NCI-H82 (cell line): ENCODE data around the gene SASH1.
"Not testable (repeated sequence)": the region's sequence is repeated elsewhere in the genome, so short reads cannot be mapped to it uniquely, and the experiment has no call there.

Experiments used
- DNase-seq: peaks from one replicate; lab custom pipeline; 2025; lab: John Stamatoyannopoulos, UW

Gene SASH1

DNA sequence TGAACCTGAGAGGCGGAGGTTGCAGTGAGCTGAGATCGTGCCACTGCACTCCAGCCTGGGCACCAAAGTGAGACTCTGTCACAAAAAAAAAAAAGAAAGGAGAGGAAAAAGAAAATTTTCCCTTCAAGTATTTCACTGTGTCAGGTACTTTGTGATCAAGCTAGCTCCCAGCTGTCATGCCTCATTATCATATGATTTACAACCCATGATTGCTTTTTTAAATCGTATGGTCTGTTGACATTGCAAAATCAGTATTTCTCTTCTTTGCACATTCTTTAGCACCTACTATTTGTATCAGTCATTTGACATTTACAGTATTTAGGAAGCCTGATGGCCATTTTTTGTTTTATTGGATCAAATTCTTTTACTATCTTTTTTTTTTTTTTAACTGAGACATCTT lies 22.4 kb downstream of the SASH1 start:
- no peak for DNase-seq

DNA sequence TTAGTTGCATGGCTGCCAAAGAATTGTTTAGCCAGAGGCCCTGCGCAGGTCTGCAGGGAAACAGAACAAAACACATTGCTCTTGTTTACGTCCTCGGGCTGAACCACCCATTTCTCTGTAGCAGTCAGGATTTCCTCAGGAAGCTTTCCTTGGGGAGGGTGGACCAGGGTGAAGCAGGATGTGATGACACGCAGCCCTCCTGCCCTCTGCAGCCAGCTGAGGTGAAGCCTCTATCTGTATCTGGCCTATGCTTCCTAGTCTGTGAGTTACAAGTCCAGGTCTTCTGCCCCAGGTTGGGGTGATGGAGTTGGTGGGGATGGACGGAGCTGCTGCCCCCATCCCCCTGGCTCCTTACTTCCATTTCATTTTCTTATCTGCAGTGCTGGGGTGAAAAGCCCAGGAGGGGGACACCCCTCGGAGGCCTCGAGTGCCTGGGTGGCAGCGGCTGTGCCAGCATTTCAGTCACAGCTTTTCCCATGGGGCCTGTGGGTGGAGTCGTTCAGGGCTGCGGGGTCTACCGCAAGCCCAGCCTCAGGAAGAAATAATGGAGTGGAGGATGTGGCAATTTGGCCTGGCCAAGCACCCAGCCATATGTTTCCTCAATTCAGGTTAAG lies 24.9 kb downstream of the SASH1 start:
- no peak for DNase-seq

DNA sequence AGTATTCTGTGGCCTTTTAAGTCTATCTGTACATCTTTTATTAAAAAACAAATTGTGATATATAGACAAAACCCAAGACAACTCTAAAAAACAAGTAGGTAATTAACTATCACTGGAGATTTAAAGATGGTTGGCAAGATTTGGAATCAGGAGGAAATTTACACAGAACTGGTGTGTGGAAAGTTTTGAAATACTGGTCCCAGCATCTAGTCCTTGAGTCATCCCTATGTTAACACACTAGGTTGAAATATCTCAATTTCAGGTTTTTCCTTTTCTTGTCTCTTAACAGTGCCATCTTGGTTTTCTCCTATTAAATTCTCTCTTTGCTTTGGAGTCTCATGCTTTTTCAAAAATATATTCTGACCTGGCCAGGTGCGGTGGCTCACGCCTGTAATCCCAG lies 27.5 kb downstream of the SASH1 start:
- DNase-seq: no peak

DNA sequence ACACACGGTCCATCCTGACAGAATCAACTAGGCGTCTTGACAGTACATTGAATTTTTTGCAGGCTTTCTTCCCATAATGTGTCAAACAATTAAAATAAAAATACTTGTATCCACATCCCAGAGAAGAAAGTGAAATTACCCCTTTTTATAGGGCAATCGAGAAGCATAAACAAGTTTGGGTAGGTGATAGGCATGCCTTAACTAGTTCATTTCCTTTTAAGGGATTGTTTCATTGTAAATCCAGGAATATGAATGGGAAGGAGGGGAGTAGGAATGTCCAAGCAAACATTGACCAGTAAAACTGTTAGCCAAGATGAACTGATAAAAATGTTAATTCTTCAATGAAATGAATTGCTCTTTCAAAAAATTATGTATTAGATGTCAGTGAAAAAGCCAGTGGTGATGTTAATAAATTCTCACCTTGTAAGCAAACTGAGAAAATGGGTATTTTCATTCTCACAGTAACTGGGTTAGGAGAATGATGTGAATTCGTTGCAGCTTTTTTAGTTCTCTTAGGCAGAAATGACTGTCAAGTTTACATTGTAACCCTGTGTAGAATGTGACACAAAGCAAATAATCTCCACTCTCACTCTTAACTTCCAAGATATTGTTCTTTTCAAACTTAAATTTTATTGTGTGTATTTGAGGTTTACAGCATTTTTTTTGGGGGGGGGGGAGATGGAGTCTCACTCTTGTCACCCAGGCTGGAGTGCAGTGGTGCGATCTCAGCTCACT lies 31.6 kb downstream of the SASH1 start:
- DNase-seq: no peak

DNA sequence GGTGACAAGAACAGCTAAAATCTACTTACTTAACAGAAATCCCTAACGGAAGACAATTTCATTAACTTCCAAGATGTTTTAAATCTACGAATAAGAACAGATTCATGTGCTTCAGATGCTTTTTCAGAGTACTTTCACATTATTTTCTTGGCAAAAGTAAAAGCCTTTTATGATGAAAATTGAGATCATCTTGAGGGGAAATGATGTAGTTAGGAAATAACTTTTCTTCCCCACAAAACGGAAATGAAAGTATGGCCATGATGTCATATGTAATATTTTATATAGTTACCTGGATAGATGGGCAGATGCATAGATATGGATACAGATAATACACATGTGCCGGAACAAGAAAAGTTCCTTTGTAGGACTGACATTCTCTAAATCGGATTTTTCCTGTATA lies 32.8 kb downstream of the SASH1 start:
- DNase-seq: no peak

DNA sequence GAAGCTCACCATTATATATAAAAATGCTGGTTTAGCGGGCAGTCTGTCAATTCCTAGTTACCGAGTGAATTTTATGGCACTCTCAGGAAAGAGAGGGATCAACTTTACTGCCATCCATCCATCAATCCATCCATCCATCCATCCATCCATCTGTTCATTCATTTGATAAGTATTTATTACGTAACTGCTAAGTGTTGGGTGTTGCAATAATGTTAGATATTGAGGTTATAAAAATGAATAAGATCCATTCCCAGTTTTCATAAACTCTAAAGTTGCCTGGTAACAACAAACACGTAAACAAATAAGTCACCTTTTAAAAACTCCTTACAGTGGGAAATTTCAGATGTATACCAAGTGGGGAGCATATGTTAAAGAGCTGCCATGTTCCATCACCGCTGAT lies 36.8 kb downstream of the SASH1 start:
- peak; percentile 57 for DNase-seq

DNA sequence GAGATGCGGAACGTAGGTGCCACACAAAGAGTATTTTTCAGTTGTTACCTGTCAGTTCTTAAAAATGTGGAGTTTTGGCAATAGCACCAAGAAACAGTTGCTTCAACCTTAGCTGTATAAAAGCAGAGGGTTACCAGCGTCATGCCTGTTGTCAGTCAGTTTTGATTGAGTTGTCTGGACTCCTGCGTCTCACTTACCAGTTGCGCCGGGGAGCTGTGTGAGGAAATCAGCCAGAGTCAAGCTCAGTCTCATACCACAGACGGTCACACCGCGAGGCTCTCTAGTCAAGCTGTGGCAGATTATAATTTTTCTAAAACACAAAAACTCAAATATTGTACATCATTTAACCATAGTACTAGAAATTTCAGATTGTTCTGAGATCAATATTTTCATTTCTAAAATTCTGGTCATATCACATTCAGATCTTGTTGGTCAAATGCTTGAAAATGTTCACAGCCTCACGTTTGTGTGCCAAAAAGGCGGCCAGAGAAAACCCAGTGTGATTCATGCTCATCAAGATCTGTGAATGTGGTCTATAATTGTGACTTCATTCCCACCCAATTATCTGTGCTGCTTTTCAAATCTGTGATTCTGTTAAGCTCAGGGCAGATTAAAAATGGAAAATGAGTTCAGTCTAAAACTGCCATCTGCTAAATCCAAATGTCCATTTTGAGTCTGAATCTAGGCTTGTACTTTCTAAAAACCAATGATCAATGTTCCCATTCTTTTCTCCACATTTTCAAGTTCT lies 37.5 kb downstream of the SASH1 start:
- peak; percentile 76 for DNase-seq

DNA sequence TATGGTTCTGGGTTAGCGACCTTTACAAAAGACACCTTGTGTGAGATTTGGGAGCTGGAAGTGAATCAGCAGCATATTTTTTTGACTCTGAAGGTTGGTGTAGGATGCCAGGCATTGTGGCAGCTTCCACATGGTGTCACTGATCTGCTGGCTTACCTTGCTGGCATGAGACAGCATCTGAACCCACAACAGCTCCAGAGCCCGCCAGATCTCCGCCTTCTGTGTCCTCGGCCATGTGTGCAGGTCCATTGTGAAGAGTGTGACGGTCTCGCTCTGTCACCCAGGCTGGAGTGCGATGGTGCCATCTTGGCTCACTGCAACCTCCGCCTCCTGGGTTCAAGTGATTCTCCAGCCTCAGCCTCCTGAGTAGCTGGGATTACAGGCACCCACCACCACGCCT lies 39.4 kb downstream of the SASH1 start:
- not testable (repeated sequence) for DNase-seq

DNA sequence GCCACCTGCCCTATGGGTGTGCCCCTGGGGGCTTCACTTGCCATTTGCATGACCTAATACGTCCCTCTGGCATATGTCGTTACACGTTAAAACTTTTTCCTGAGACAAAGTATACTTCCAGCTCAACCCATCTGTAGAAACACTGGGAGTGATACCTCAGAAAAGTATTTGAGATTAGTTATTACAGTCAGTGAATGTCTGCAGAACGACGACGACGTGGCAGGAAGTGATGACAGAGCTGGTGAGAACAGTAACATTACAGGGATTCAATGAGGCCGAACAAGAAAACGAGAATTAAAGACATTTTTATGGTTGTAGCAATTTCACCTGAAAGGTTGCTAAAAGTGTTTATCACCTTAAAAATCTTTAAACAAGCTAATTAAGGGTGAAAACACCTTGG lies 40.2 kb downstream of the SASH1 start:
- DNase-seq: no peak

DNA sequence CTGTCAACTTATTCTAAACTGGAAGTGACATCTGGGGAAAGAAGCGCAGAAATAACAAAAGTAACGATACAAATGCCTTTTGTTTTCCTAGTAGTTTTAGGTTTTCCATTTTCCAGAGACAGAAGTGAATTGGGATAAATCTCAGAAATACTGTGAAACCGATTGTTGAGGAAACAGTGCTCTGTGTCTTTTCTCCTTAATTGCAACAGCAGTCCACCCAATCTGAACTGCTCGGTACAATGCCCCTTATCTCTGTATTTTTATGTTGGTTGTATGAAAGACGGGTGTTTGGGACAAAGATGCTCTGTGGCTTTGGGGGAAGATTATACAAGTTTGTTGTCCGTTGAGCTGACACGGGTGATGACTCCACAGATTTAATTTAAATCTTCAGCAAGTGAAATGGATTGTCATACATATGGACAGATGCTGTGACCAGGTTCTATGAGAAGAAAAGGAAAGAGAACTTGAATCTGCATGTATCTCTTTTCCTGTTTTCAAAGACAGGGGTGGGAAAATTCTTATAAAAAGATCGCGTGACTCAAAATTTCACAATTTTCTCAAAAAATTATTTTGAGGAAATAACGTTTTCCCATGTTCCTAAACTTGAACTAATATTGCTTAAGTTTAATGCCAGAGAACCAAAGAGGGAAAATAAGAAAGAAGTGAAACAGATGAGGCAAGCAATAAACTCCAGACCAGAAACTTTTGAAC lies 41.2 kb downstream of the SASH1 start:
- DNase-seq: no peak

DNA sequence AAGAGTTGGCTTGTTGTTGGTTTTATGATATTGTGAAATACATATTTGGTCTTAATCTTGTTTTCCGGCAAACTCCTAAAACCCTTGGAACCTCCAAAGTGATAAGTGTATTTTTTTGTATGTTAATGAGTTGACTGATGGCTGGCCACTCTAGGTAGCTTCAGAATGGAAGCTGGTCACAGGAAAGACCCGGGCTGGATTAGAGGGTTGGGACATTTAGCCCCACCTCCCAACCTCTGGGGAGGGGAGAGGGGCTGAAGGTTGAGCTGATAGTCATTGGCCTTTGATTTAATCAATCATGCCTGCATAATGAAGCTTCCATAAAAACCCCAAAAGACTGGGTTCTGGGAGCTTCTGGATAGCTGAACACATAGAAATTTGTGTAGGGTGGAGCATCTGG lies 42.7 kb downstream of the SASH1 start:
- DNase-seq: no peak

DNA sequence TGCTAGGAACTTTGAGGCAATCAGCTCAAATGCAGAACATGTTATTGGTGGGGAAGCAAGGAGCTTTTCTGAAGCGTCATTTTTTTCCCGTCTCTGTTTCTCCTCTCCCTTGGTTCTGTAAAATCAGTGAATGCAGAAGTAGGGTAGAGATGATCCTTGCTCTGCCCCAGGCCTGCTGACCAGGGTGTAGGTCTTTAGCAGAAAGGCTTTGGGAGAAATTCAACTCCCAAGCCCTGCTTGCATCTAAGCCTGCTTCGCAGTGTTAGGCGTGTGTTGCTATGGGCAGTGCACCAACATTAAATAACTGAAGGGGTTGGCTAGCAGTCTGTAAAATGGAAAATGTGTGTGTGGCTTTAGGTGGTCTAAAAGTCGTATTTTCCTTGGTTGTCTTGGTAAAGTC lies 45.9 kb downstream of the SASH1 start:
- no peak for DNase-seq

DNA sequence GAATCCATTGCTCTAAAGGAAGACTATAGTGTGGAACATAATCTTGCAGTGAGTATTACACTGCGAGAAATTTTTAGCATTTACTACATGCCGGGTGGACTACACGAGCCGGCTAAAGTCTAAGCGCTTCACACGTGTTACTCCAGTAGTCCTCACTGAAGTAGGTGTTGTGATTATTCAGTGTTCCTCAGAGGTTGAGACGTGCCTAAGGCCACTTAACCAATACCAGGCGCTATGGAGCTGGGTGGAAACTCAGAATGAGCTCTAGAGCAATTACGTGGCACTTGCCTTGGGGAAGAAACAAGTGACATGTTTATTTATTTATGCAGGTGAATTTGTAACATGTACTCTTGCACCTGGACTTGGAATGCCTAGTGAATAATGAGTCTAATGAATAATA lies 46.4 kb downstream of the SASH1 start:
- no peak for DNase-seq

DNA sequence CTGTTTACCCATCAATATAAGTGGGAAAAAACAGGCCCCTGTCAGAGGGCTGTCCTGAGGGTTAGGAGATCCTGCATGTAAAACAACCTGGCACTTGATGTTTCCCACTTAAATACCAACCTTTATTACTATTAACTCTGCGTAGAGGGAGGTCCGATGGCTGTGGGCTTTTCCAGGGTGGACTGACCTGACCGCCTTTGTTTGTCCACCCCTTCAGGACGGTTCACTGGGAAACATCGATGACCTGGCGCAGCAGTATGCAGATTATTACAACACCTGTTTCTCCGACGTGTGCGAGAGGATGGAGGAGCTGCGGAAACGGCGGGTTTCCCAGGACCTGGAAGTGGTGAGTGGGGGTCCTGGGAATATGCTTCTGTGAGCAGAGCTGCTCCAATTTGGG lies 47.3 kb downstream of the SASH1 start:
- DNase-seq: no peak

DNA sequence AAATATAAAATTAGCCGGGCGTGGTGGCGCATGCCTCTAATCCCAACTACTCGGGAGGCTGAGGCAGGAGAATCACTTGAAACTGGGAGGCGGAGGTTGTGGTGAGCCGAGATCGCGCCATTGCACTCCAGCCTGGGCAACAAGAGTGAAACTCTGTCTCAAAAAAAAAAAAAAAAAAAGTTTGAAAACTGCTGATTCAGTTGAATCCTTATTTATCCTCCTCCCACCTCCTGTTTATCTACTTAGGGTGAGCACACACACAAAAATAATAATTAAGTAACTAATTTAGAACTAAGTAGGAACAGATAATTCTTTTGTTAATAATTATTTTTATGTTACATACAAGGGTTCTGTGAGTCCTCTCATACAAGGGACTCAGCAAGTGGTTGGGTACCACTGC lies 49.5 kb downstream of the SASH1 start:
- DNase-seq: not testable (repeated sequence)

DNA sequence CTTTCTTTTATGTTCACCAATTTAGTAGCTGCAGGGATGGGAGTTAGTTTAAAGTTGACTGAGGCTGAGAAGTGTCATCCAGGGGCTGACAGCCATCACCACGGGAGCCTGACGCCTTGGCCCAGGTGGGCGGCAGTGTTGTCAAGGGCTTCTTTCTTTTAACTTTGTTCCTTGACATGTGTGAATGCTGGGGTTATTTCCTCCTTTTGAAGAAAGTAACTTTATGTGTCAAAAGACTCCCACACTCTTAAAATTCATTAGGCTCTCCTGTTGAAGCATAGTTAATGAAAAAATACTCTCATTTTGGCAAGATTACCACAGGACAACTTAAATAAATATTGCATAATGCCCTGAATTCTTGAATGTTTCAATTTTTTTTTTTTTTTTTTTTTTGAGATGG lies 50.0 kb downstream of the SASH1 start:
- DNase-seq: no peak

DNA sequence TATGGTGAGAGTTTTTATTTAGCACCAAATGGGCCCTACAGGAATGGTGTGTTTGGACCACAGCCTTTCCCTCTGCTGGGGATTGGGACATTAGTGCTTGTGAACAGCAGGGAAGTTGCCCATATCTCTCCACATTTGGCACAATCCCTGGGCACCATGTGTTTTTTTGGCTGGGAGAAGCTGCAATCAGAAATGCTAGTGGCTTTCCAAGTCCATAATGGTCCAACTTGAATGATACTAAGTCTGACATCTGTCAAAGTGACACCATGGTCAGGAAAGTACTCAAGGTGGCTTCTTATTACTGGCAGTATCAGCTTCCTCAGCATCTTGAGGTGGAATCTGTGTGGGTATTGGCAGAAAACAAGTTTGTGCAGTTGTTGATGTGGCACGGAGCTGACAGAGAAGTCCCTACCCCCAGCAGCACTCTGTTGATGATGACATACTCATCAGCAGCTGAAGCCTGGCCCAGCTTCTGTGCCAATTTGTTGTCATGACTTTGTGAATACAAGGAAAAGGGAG lies 53.0 kb downstream of the SASH1 start:
- DNase-seq: no peak

DNA sequence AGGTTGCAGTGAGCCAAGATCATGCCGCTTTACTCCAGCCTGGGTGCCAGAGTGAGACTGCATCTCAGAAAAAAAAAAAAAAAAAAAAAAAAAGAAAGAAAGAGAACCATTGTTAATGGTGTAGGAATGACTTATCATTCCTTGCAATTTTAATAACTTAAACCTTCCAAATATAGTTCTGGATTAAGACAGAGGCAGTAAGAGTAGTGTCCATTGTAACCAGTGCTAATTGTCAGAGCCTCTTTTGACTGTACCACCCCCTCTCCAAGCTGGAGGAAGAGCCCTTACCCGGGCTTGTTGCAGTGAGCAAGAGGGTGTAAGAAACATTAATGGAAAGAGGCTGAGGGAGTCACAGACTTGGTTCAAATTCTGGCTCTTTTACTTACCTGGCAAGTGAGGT lies 53.8 kb downstream of the SASH1 start:
- no peak for DNase-seq

DNA sequence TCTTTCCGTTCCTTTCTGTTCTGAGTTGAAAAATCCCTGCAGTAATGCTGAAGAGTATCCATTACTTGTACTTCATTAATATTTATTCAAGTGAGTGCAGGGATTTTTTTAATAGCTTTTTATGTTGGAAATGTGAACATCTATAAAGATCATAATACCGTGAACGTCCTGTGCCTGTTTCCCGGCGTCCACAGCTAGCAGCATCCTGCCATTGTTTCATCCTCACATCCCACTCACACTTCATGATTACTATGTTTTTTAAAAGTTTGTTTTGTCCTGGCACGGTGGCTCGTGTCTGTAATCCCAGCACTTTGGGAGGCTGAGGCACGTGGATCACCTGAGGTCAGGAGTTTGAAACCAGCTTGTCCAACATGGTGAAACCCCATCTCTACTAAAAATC lies 54.3 kb downstream of the SASH1 start:
- DNase-seq: no peak

DNA sequence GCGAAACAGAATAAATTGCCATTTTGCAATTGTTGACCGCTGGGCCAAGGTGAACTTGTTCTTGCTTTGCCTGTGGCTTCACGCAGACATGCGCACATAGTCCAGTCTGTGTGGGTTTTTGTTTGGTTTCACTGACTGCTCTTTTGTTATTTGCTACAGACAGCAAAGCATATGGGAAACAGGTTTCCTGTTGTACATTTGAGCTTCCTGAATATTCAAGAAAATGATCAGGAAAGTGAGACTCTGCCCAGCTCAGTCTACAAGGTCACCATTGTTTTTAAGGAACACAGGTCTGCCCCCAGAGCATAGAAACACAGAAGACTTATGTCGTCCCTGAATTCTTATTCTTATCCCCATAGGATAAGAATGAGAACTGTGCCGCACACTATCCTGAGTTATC lies 55.6 kb downstream of the SASH1 start:
- no peak for DNase-seq

DNA sequence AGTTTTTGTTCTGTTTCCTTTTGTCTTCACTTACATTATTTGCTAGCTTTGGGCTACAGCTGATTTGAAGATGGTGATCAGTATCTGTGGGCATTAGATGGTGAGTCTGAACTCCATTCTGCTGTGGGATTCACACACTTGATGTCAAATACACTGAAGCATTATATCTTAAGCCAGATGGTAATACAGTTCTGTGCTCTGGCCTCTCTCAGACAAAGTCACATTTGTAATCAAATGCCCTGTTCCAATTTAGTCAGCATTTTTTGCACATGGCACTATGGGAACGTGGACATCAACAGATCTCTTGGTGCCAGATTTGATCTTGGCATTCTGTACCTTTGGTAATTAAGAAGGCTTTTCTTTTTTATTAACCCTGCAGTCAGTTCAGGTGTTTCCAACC lies 56.0 kb downstream of the SASH1 start:
- no peak for DNase-seq

DNA sequence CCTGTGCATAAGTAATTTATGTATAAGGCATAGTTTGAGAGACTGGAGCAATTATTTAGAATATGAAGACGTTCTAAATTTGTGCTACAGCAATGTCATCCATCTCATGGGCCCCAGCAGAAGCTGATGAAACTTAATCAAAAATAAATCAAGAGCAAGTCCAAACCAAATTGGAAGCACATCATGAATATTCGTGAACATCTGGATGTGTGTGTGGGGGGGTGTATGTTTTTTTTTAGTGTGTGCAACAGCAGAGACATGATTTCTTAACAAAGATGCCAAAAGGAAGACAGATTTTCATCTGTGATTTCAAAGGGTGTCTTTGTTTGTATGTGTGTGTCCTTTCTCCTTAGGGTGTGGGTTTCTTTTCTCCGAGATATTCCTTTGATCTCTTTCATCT lies 58.9 kb downstream of the SASH1 start:
- no peak for DNase-seq
